ENCODE data around the gene PSMD4.

DNA sequence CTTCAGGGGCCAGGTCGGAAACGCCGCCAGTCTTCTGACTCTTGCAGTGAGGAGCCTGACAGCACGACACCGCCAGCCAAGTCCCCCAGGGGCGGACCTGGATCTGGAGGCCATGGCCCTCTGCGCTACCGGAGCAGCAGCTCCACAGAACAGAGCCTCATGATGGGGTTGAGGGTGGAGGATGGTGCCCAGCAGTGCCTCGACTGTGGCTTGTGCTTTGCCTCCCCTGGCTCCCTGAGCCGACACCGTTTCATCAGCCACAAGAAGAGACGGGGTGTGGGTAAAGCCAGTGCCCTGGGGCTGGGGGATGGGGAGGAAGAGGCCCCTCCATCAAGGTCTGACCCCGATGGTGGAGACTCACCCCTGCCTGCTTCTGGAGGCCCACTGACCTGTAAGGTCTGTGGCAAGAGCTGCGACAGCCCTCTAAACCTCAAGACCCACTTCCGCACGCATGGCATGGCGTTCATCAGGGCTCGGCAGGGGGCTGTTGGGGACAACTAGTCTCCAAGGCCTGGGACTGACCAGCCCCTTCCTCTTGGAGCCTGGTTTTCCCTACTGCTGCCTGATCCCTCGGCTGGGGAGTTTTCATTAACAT lies 36.3 kb downstream of the PSMD4 start:
- TF ChIP-seq, protein P1, sequence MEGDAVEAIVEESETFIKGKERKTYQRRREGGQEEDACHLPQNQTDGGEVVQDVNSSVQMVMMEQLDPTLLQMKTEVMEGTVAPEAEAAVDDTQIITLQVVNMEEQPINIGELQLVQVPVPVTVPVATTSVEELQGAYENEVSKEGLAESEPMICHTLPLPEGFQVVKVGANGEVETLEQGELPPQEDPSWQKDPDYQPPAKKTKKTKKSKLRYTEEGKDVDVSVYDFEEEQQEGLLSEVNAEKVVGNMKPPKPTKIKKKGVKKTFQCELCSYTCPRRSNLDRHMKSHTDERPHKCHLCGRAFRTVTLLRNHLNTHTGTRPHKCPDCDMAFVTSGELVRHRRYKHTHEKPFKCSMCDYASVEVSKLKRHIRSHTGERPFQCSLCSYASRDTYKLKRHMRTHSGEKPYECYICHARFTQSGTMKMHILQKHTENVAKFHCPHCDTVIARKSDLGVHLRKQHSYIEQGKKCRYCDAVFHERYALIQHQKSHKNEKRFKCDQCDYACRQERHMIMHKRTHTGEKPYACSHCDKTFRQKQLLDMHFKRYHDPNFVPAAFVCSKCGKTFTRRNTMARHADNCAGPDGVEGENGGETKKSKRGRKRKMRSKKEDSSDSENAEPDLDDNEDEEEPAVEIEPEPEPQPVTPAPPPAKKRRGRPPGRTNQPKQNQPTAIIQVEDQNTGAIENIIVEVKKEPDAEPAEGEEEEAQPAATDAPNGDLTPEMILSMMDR (conservative IDR thresholded peaks at IDR 0.05; ENCODE audit: low read depth, low read length), result no peak
- TF ChIP-seq EZH2 (IDR thresholded peaks at IDR 0.05; ENCODE audit: borderline replicate concordance, low read depth, low read length, poor library complexity, severe bottlenecking), result no peak
